H9 (cell line): ENCODE measurements around the gene FNIP2. TPM values are rescaled to one million over a fixed set of nuclear protein-coding genes. Genes with fewer than 3 reads are reported as not detected.
"Not testable (repeated sequence)": the region's sequence is repeated elsewhere in the genome, so short reads cannot be mapped to it uniquely, and the experiment has no call there.

ENCODE experiments used
- DNase-seq: peaks from one replicate; pipeline ENCODE4 v3.0.0-alpha.2; 2017
- H2AFZ ChIP-seq: one replicate; pipeline ENCODE4 v1.6.1; 2013; ENCODE audit warnings: mild to moderate bottlenecking, low read length, control low read depth, moderate library complexity
- H2AK5ac ChIP-seq: 2 replicates; pipeline ENCODE4 v1.6.1; 2013; ENCODE audit warnings: low read length, control low read depth, mixed read lengths; ENCODE audit not compliant: insufficient read length
- H2BK120ac ChIP-seq: one replicate; pipeline ENCODE4 v1.6.1; 2013; ENCODE audit warnings: low read depth, mild to moderate bottlenecking, low read length, control low read depth, inconsistent platforms; ENCODE audit not compliant: poor library complexity, severe bottlenecking
- H2BK12ac ChIP-seq: 2 replicates; pipeline ENCODE4 v1.6.1; 2013; ENCODE audit warnings: low read length, control low read depth, mixed read lengths, low read depth; ENCODE audit not compliant: insufficient read length
- H2BK15ac ChIP-seq: 2 replicates; pipeline ENCODE4 v1.6.1; 2013; ENCODE audit warnings: low read depth, low read length, control low read depth
- H2BK20ac ChIP-seq: one replicate; pipeline ENCODE4 v1.6.1; 2013; ENCODE audit warnings: low read depth, mild to moderate bottlenecking, low read length, control low read depth, inconsistent platforms; ENCODE audit not compliant: poor library complexity, severe bottlenecking
- H2BK5ac ChIP-seq: 2 replicates; pipeline ENCODE4 v1.6.1; 2013; ENCODE audit warnings: low read length, control low read depth, mixed read lengths; ENCODE audit not compliant: insufficient read length
- H3K14ac ChIP-seq: 2 replicates; pipeline ENCODE4 v1.6.1; 2013; ENCODE audit warnings: low read length, control low read depth; ENCODE audit not compliant: insufficient read depth
- H3K18ac ChIP-seq: 2 replicates; pipeline ENCODE4 v1.6.1; 2013; ENCODE audit warnings: low read depth, mild to moderate bottlenecking, mixed read lengths, low read length, control low read depth; ENCODE audit not compliant: insufficient read length
- H3K23ac ChIP-seq: 2 replicates; pipeline ENCODE4 v1.6.1; 2013; ENCODE audit warnings: low read length, control low read depth, mixed read lengths, low read depth; ENCODE audit not compliant: insufficient read length
- H3K23me2 ChIP-seq: 2 replicates; pipeline ENCODE4 v1.6.1; 2013; ENCODE audit warnings: low read depth, mild to moderate bottlenecking, mixed read lengths, low read length, control low read depth; ENCODE audit not compliant: insufficient read length, poor library complexity, severe bottlenecking
- H3K27ac ChIP-seq: 2 replicates; pipeline ENCODE4 v1.5.1; 2013; ENCODE audit warnings: low read length, control low read depth, mixed read lengths, low read depth; ENCODE audit not compliant: insufficient read length
- H3K27me3 ChIP-seq: 2 replicates; pipeline ENCODE4 v1.6.1; 2013; ENCODE audit warnings: low read length, control low read depth, inconsistent platforms; ENCODE audit not compliant: insufficient read depth
- H3K4ac ChIP-seq: 2 replicates; pipeline ENCODE4 v1.6.1; 2013; ENCODE audit warnings: low read depth, mild to moderate bottlenecking, control low read depth, inconsistent platforms, low read length, moderate library complexity
- H3K4me1 ChIP-seq: 2 replicates; pipeline ENCODE4 v1.6.1; 2013; ENCODE audit warnings: low read length, control low read depth, inconsistent platforms; ENCODE audit not compliant: insufficient read depth
- H3K4me2 ChIP-seq: 2 replicates; pipeline ENCODE4 v1.6.1; 2013; ENCODE audit warnings: low read length, control low read depth, mixed read lengths; ENCODE audit not compliant: insufficient read length, insufficient read depth
- H3K56ac ChIP-seq: 2 replicates; pipeline ENCODE4 v1.6.1; 2013; ENCODE audit warnings: low read depth, mild to moderate bottlenecking, mixed read lengths, low read length, control low read depth; ENCODE audit not compliant: insufficient read length
- H3K79me1 ChIP-seq: 2 replicates; pipeline ENCODE4 v1.6.1; 2013; ENCODE audit warnings: low read depth, mild to moderate bottlenecking, moderate library complexity, low read length, control low read depth, inconsistent platforms; ENCODE audit not compliant: insufficient read depth, poor library complexity, severe bottlenecking
- H3K79me2 ChIP-seq: 2 replicates; pipeline ENCODE4 v1.6.1; 2013; ENCODE audit warnings: low read length, control low read depth, inconsistent platforms; ENCODE audit not compliant: insufficient read depth
- H3K9ac ChIP-seq: 2 replicates; pipeline ENCODE4 v1.6.1; 2013; ENCODE audit warnings: low read length, control low read depth, mixed read lengths; ENCODE audit not compliant: insufficient read length; ENCODE audit errors: extremely low read depth
- H3K9me3 ChIP-seq: one replicate; pipeline ENCODE4 v1.6.1; 2013; ENCODE audit warnings: low read depth, low read length, inconsistent platforms; ENCODE audit not compliant: control insufficient read depth
- H3T11ph ChIP-seq: one replicate; pipeline ENCODE4 v1.6.1; 2013; ENCODE audit warnings: mild to moderate bottlenecking, low read length, control low read depth, inconsistent platforms
- H4K20me1 ChIP-seq: one replicate; pipeline ENCODE4 v1.6.1; 2013; ENCODE audit not compliant: control insufficient read depth, insufficient read length, insufficient read depth
- H4K5ac ChIP-seq: 2 replicates; pipeline ENCODE4 v1.6.1; 2013; ENCODE audit warnings: low read depth, mild to moderate bottlenecking, mixed read lengths, low read length, control low read depth; ENCODE audit not compliant: insufficient read length
- H4K8ac ChIP-seq: replicated peaks from 2 replicates; pipeline ENCODE4 v1.6.1; 2013; ENCODE audit warnings: low read length, control low read depth, mixed read lengths, low read depth; ENCODE audit not compliant: insufficient read length
- H4K91ac ChIP-seq: 2 replicates; pipeline ENCODE4 v1.6.1; 2013; ENCODE audit warnings: low read depth, mild to moderate bottlenecking, moderate library complexity, mixed read lengths, low read length, control low read depth; ENCODE audit not compliant: insufficient read length
- H3K27ac Mint-ChIP-seq, 3 experiments: 2 replicates in 2 of 3; 3 replicates in 1 of 3; pipeline ENCODE4 v1.8.0; 2020 to 2021; ENCODE audit warnings: mixed read lengths in 3 of 3, mild to moderate bottlenecking in 1 of 3, moderate library complexity in 1 of 3
- H3K27me3 Mint-ChIP-seq: 2 replicates; pipeline ENCODE4 v1.8.0; 2021; ENCODE audit warnings: low read depth, mild to moderate bottlenecking, moderate library complexity, mixed read lengths
- H3K36me3 Mint-ChIP-seq, 3 experiments: 2 replicates in 2 of 3; 3 replicates in 1 of 3; pipeline ENCODE4 v1.8.0; 2020 to 2021; ENCODE audit warnings: low read depth in 3 of 3, mixed read lengths in 3 of 3; ENCODE audit not compliant: insufficient read depth in 1 of 3
- H3K4me1 Mint-ChIP-seq, 2 experiments: 2 replicates each; pipeline ENCODE4 v1.8.0; 2020; ENCODE audit warnings: mixed read lengths in 2 of 2
- H3K4me3 Mint-ChIP-seq, 2 experiments: 2 replicates in 1 of 2; 3 replicates in 1 of 2; pipeline ENCODE4 v1.8.0; 2020 to 2021; ENCODE audit warnings: mild to moderate bottlenecking in 2 of 2, mixed read lengths in 2 of 2, moderate library complexity in 1 of 2
- H3K9me3 Mint-ChIP-seq, 2 experiments: 2 replicates in 1 of 2; 3 replicates in 1 of 2; pipeline ENCODE4 v1.8.0; 2020; ENCODE audit warnings: mild to moderate bottlenecking in 2 of 2, mixed read lengths in 2 of 2, moderate library complexity in 1 of 2
- CTCF ChIP-seq: fragments of 200-600 bp; sonication (generic); conservative IDR thresholded peaks from 3 replicates; pipeline ENCODE4 v1.8.0; 2021; ENCODE audit warnings: antibody characterized with exemption, mild to moderate bottlenecking
- WGBS: extraction: QIAGEN DNeasy Blood & Tissue Kit; methylation state at CpG from one replicate; pipeline ENCODE4 v1.1.7; 2013; ENCODE audit warnings: missing lambda C conversion rate, low lambda C conversion rate, mixed read lengths; ENCODE audit not compliant: insufficient read length; ENCODE audit errors: extremely low coverage; 5-methylcytosine and 5-hydroxymethylcytosine counted together
- total RNA-seq: library from RNA; stranded (reverse); gene quantifications from 2 replicates; pipeline ENCODE4 v1.2.1, GENCODE V29; 2021

FNIP2 gene
- total RNA-seq, 1 experiment from 2014 or later, result 9.6 TPM

DNA sequence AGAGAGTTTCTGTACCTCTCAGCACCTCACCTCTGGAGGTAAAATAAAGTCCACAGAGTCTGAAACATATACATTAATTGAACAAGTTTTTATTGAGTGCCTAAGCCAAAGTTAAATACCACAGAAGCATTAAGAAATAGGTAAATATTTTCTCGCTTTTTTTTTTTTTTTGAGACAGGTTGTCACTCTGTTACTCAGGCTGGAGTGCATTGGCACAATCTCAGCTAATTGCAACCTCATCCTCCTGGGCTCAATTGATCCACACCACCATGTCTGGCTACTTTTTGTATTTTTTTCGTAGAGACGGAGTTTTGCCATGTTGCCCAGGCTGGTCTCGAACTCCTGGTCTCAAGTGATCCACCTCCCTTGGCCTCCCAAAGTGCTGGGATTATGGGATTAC, 10.1 kb upstream of the FNIP2 start:
- TF ChIP-seq CTCF, result no peak
- Histone ChIP-seq H3K23ac (no peak overlapping the region), H3K4me1 (no peaks in the 10 kb centered on the region), H2AFZ (no peak overlapping the region), H3K23me2 (no peaks in the 10 kb centered on the region), H3K4me2 (no peak overlapping the region), H2BK20ac (no peak overlapping the region), H3K79me1 (no peaks in the 10 kb centered on the region), H2BK120ac (no peak overlapping the region), H3K4ac (no peak overlapping the region), H2BK5ac (no peak overlapping the region), H4K20me1 (no peaks in the 10 kb centered on the region), H3K79me2 (no peaks in the 10 kb centered on the region), H4K8ac (no peak overlapping the region), H2BK12ac (no peak overlapping the region), H3K14ac (no peak overlapping the region), H3K9me3 (no peaks in the 10 kb centered on the region), H4K5ac (no peak overlapping the region), H2AK5ac (no peak overlapping the region), H3K18ac (no peak overlapping the region), H3K27ac (no peak overlapping the region), H3T11ph (no peak overlapping the region), H4K91ac (no peak overlapping the region), H3K9ac (no peak overlapping the region), H3K27me3 (no peaks in the 10 kb centered on the region), H2BK15ac (no peak overlapping the region), H3K56ac (no peak overlapping the region)
- H3K27me3 Mint-ChIP-seq, result no peaks in the 10 kb centered on the region; the same call in 1 of the 2 replicates
- WGBS, result no CpG with 5 or more reads among the region's 4 CpGs
- DNase-seq, result no peak
- no peaks in the 10 kb centered on the region for H3K4me1 Mint-ChIP-seq
- peaks cover 19 to 23% of the 10 kb centered on the region in 2 experiments for H3K9me3 Mint-ChIP-seq
- H3K36me3 Mint-ChIP-seq, result peaks cover 3 to 19% (median 7%) of the 10 kb centered on the region in 3 experiments; a peak in 3 of 7 replicates
- H3K27ac Mint-ChIP-seq, result no peak overlapping the region
- H3K4me3 Mint-ChIP-seq, result no peak overlapping the region

- H3K56ac ChIP-seq, H3K4me3 Mint-ChIP-seq, H4K20me1 ChIP-seq, H2AFZ ChIP-seq, H3K4me2 ChIP-seq, H3K4me1 ChIP-seq, H3K79me1 ChIP-seq, H3T11ph ChIP-seq, H3K9me3 ChIP-seq, H2BK15ac ChIP-seq, H3K27ac Mint-ChIP-seq, H4K8ac ChIP-seq, H2AK5ac ChIP-seq, H3K79me2 ChIP-seq, H3K4me1 Mint-ChIP-seq, H3K9ac ChIP-seq, DNase-seq, H4K91ac ChIP-seq, H3K18ac ChIP-seq, H2BK120ac ChIP-seq, H4K5ac ChIP-seq, H3K27me3 Mint-ChIP-seq, H3K4ac ChIP-seq, H3K27ac ChIP-seq, H3K27me3 ChIP-seq, H2BK20ac ChIP-seq, H3K23me2 ChIP-seq, H3K14ac ChIP-seq, H2BK5ac ChIP-seq, H3K23ac ChIP-seq, H2BK12ac ChIP-seq: not testable (repeated sequence)
- Mint-ChIP-seq H3K9me3 (peaks cover 19 to 23% of the 10 kb centered on the region in 2 experiments), H3K36me3 (peaks cover 3 to 19% (median 7%) of the 10 kb centered on the region in 3 experiments; a peak in 3 of 7 replicates)
- no CpG with 5 or more reads among the region's 20 CpGs for WGBS
Observed at GRCh38 chr4:158759539-158759938, 9.3 kb upstream of the FNIP2 start.
